Activated T-helper 9 cell treated with anti-CD3 and anti-CD28 coated beads, Interleukin-2, amount 50 U/mL, for 16 hours (primary cell): ENCODE measurements around the gene OR2T1.
"Not testable (repeated sequence)": the region's sequence is repeated elsewhere in the genome, so short reads cannot be mapped to it uniquely, and the experiment has no call there.

Source experiments
- DNase-seq: peaks from one replicate; pipeline ENCODE4 v3.0.0-alpha.2; 2020; ENCODE audit warnings: low read depth

OR2T1 gene

GRCh38 chr1:248402748-248403147, at the start of gene OR2T1:
Gene OR2T1, plus strand, starts transcription at chr1:248403048. Its CDS starts 3,100 bp downstream, at chr1:248406148.
- DNase-seq: no peak

- DNase-seq: no peak
Measured at GRCh38 chr1:248359415-248359814, 43.4 kb upstream of the OR2T1 start.

DNA sequence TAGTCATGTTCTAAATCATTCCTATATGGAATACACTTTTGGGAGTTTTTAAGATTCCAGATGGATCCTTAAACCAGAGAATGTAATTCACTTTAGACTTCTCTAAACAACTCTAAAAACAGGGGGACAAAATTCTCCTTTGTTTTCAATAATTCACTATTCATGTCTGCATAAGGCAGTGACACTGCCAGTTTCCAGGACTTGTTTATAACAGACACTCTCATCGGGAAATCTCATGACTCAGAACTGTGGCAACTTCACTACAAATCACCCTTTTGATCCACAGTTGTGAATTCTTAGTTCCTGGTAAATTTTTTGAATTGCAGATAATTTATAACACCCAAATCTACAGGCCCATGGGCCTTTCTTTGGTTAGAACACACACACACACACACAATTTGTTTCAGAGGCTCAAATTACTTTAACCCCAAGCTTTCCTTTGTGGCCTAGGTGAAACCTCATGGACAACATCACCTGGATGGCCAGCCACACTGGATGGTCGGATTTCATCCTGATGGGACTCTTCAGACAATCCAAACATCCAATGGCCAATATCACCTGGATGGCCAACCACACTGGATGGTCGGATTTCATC, 41.6 kb upstream of the OR2T1 start, which contains the start of gene OR2T4:
Gene OR2T4 (plus strand): TSS at position 545 of the 595 bp plus-strand sequence. CDS start 0 bp downstream, at position 545.
- DNase-seq: no peak

DNA sequence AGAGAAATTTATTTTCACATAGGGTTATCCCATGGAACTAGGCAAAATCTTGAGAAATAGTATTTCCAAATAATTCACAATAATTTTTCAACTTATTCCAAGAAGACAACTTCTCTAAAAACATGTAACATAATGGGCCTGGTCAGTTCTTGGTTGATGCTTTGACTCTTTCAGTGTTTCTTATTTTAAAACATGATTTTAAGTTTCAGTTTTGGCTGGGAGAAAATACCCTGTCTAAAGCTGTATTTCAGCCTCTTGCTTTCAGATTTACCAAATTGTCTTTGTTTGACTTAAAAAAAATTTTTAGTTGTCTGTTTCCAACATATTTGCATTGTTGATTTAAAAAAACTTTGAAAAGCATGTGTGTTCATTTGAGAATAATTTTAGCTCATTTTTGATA, 36.2 kb upstream of the OR2T1 start:
- DNase-seq: no peak

- DNase-seq: no peak
Measured at GRCh38 chr1:248372394-248372793, 30.5 kb upstream of the OR2T1 start.

GRCh38 chr1:248373761-248374160, 29.1 kb upstream of the OR2T1 start:
- no peak for DNase-seq

- no peak for DNase-seq
Measured at GRCh38 chr1:248375446-248375845, 27.4 kb upstream of the OR2T1 start, which contains the start of gene OR2T6. Gene OR2T6, plus strand, starts transcription at chr1:248375746. Its CDS starts 11,863 bp downstream, at chr1:248387609.

DNA sequence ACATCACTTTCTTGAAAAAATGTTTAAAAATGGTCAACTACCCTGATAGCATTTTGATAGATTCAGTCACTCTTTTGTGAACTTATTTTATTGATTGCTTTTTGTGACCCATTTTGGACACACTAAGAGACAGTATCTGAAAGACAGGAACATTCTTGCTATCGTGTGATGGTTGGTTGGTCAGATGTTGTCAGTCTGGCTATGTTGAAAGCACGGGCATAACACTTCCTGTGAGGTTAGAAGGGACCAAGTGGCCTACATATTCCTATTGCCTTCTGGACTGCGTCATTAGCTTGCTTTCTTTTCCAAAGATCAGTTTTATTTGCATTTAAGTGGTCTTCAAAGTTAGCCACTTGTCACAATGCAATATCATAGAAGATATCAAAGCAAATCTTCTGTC, 25.9 kb upstream of the OR2T1 start:
- DNase-seq: no peak

- DNase-seq: no peak
Measured at GRCh38 chr1:248380854-248381253, 22.0 kb upstream of the OR2T1 start.

- no peak for DNase-seq
Measured at GRCh38 chr1:248388426-248388825, 14.4 kb upstream of the OR2T1 start.

- DNase-seq: no peak
Measured at GRCh38 chr1:248393050-248393449, 9.8 kb upstream of the OR2T1 start.

GRCh38 chr1:248404024-248404423, 1.2 kb downstream of the OR2T1 start:
- no peak for DNase-seq

- no peak for DNase-seq
Measured at GRCh38 chr1:248406721-248407692, 4.2 kb downstream of the OR2T1 start.

- no peak for DNase-seq
Measured at GRCh38 chr1:248416226-248416625, 13.4 kb downstream of the OR2T1 start.

DNA sequence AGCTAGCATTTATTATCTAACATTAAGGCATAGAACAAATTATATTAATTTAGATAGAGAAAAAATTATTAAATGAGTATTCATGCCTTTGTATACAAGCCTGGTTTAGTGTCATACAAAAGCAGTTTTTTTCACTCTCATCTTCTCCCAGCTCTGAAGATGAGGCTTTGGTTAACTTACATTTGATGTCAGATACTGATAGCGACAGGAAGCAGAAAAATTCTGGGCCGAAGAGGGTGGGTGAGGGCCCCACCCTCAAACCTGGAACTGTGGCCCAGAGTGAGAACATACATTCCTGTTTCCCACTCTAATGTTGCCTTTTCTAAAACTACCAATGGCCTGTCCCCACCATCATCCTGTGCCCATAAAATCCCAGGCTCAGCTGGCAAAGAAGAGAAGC, 15.0 kb downstream of the OR2T1 start:
- no peak for DNase-seq

- DNase-seq: no peak
Measured at GRCh38 chr1:248421384-248421783, 18.5 kb downstream of the OR2T1 start.

- DNase-seq: not testable (repeated sequence)
Measured at GRCh38 chr1:248427526-248428191, 24.8 kb downstream of the OR2T1 start.

- not testable (repeated sequence) for DNase-seq
Measured at GRCh38 chr1:248428192-248428533, 25.3 kb downstream of the OR2T1 start.

GRCh38 chr1:248431683-248432082, 28.8 kb downstream of the OR2T1 start:
- DNase-seq: not testable (repeated sequence)

GRCh38 chr1:248432201-248432600, 29.4 kb downstream of the OR2T1 start:
- DNase-seq: not testable (repeated sequence)

- not testable (repeated sequence) for DNase-seq
Measured at GRCh38 chr1:248433811-248434415, 31.1 kb downstream of the OR2T1 start.

DNA sequence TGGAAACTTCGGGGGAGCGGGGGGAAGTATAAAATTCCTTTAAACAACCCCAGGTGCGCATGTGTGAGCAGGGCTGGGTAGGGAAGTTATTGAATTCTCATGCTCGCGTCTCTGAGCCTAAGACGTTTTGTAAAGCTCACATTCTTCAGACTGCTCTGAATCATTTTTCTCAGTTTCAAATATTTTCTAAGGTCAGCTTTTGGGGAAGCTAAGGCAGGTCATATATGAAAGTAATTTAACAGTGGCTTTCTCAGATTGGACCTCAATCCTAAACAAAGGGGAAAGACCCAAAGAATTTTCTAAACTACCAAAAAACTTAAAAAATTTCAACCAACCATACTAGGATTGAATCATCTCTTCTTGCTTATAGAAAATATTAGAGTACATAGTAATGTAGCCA, 32.1 kb downstream of the OR2T1 start:
- DNase-seq: not testable (repeated sequence)
